ENCODE data around the gene PRUNE2. TPM values are rescaled to one million over a fixed set of nuclear protein-coding genes. Genes with fewer than 3 reads are reported as not detected.

Gene PRUNE2
- total and polyA plus RNA-seq, 9 of the 15 experiments (the other 6 are each of a cell fraction or from before 2014, with no cell fraction given): 0.05 to 0.45 (median 0.18) TPM; not detected in 1

DNA sequence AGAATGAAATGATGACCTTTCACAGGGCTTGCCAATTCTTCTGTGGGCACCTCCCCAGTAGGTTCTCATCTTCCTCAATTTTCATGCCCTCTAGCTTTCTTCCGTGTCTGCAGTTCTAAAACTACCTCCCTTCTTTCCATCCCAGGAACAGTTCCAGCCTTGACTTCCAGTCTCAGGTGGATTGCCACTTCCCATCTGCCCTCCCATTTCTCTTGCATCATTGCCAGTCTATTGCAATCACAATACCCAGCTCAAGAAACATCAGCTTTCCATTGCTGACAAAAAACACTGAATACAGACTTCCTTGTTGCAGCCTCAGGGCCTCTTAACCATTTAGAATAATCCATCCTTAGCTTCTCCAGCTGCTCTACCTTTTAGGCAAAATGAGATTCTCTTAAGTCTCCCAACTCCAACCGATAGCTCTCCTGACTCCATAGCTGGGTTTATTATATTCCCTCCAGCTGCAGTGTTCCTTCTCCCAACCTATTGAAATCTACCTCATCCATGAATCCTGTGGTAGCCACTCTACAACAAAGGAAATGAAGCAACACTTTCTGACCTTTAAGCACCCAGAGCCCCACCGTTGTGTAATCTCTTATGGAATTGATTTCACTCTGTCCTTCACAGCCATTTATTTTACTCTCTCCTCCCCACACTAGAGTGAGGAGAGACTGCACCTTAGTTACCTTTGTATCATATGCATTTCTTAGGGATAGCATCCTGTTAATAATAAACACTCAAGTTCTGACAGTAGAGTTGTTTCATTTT lies 217.3 kb downstream of the PRUNE2 start:
- CTCF ChIA-PET (ENCODE audit: low intra/inter-chr PET ratio): no interaction called here

DNA sequence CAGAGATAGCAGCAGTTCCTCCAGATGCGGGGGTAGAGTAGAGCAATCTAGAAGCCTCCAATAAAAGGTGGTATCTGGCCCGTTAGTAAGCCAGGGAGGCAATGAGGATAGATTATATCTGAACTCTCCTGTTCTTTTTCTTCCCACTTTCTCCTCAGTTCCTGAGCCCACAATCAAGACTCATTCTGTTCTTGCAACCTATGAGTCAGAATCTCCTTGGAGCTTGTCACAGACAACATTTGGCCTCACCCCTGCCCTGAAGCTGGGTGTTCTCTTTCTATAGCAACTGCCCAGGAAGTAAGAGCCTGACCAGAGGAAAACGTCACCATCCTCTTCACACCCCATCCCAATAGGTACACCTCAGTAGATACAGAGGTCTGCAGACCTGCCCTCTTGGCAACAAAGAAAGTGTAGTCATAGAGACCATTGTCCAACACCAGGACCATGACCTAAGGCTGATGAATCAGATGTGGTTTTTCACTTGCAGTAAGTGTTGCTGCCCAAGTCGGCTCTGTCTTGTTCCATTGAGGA lies 218.0 kb downstream of the PRUNE2 start:
- POLR2A ChIA-PET: interaction anchor here (0.8 kb wide), 1 partner anchor 60 kb away, joined by 3 read pairs; no protein-coding TSS in a partner anchor
- H3K27ac ChIP-seq (ENCODE audit: extremely low read depth, low read depth, low read length): no peak overlapping the region
- H3K27me3 ChIP-seq (ENCODE audit: control insufficient read depth in 2 of 2, insufficient read depth in 2 of 2, low read length in 2 of 2): peaks cover 0 to 5% of the 10 kb centered on the region in 2 experiments; a peak in 1 of 5 replicates
- H3K9me3 ChIP-seq (replicated peaks; ENCODE audit: control insufficient read depth, insufficient read depth, low read depth, low read length): no peaks in the 10 kb centered on the region
- ATAC-seq: no peak; the same call in 2 of the 3 replicates
- no TSS peak for BruUV-seq (replicated peaks)
- WGBS (ENCODE audit: insufficient coverage, low coverage, missing lambda C conversion rate): 0% methylated on average over 4 of the region's 4 CpGs
- FAIRE-seq: no peak
- H3K4me1 ChIP-seq (replicated peaks in 1 of 2; ENCODE audit: control insufficient read depth in 2 of 2, insufficient read depth in 2 of 2, low read length in 2 of 2): no peaks in the 10 kb centered on the region; a peak in 1 of 5 replicates
- intact Hi-C loops (cut with micrococcal nuclease): no loop called here
- in situ Hi-C loops (cut with MboI): no loop called here
- no peak overlapping the region for H3K9ac ChIP-seq (ENCODE audit: insufficient read depth in 1 of 2, low read depth in 2 of 2, low read length in 2 of 2)
- H4K20me1 ChIP-seq (replicated peaks; ENCODE audit: control insufficient read depth, insufficient read depth, low read length): no peaks in the 10 kb centered on the region
- no peaks in the 10 kb centered on the region for H3K79me2 ChIP-seq (ENCODE audit: control insufficient read depth, insufficient read depth, low read length)
- H3K4me2 ChIP-seq (ENCODE audit: insufficient read depth, low read length): no peak overlapping the region
- no peaks in the 10 kb centered on the region for H3K9me1 ChIP-seq (ENCODE audit: control insufficient read depth, insufficient read depth, low read length)
- DNase-seq (ENCODE audit: extremely low read depth in 1 of 4, low spot score in 3 of 4): no peak
- no peak overlapping the region for H3K4me3 ChIP-seq
- CTCF ChIA-PET (ENCODE audit: low intra/inter-chr PET ratio): no interaction called here
- 0 out of 2 replicates have a peak overlapping the region, but pooled peaks have one; percentile 5 for H2AFZ ChIP-seq (ENCODE audit: low read depth, low read length)
- no peaks in the 10 kb centered on the region for H3K36me3 ChIP-seq (ENCODE audit: control insufficient read depth, insufficient read depth, low read length)
- TF ChIP-seq NR2F6 (CRISPR knock-in tag; IDR thresholded peaks at IDR 0.05) (no peak), RFX1 (IDR thresholded peaks at IDR 0.05) (peak; percentile 35)
- TF ChIP-seq, protein P1, sequence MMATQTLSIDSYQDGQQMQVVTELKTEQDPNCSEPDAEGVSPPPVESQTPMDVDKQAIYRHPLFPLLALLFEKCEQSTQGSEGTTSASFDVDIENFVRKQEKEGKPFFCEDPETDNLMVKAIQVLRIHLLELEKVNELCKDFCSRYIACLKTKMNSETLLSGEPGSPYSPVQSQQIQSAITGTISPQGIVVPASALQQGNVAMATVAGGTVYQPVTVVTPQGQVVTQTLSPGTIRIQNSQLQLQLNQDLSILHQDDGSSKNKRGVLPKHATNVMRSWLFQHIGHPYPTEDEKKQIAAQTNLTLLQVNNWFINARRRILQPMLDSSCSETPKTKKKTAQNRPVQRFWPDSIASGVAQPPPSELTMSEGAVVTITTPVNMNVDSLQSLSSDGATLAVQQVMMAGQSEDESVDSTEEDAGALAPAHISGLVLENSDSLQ (IDR thresholded peaks at IDR 0.05): no peak
- TF ChIP-seq, protein P2, sequence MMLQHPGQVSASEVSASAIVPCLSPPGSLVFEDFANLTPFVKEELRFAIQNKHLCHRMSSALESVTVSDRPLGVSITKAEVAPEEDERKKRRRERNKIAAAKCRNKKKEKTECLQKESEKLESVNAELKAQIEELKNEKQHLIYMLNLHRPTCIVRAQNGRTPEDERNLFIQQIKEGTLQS (IDR thresholded peaks at IDR 0.05): peak; percentile 19; the same call in 1 of the 2 replicates
- TF ChIP-seq, protein P2 (CRISPR knock-in tag; conservative IDR thresholded peaks at IDR 0.05): no peak
- TF ChIP-seq, protein P3, sequence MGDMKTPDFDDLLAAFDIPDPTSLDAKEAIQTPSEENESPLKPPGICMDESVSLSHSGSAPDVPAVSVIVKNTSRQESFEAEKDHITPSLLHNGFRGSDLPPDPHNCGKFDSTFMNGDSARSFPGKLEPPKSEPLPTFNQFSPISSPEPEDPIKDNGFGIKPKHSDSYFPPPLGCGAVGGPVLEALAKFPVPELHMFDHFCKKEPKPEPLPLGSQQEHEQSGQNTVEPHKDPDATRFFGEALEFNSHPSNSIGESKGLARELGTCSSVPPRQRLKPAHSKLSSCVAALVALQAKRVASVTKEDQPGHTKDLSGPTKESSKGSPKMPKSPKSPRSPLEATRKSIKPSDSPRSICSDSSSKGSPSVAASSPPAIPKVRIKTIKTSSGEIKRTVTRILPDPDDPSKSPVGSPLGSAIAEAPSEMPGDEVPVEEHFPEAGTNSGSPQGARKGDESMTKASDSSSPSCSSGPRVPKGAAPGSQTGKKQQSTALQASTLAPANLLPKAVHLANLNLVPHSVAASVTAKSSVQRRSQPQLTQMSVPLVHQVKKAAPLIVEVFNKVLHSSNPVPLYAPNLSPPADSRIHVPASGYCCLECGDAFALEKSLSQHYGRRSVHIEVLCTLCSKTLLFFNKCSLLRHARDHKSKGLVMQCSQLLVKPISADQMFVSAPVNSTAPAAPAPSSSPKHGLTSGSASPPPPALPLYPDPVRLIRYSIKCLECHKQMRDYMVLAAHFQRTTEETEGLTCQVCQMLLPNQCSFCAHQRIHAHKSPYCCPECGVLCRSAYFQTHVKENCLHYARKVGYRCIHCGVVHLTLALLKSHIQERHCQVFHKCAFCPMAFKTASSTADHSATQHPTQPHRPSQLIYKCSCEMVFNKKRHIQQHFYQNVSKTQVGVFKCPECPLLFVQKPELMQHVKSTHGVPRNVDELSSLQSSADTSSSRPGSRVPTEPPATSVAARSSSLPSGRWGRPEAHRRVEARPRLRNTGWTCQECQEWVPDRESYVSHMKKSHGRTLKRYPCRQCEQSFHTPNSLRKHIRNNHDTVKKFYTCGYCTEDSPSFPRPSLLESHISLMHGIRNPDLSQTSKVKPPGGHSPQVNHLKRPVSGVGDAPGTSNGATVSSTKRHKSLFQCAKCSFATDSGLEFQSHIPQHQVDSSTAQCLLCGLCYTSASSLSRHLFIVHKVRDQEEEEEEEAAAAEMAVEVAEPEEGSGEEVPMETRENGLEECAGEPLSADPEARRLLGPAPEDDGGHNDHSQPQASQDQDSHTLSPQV (IDR thresholded peaks at IDR 0.05): no peak

More for the DNA sequence above, 217.3 kb downstream of the PRUNE2 start:
- Histone ChIP-seq H3K4me1 (replicated peaks in 1 of 2; ENCODE audit: control insufficient read depth in 2 of 2, insufficient read depth in 2 of 2, low read length in 2 of 2) (no peaks in the 10 kb centered on the region; a peak in 1 of 5 replicates), H3K9ac (ENCODE audit: insufficient read depth in 1 of 2, low read depth in 2 of 2, low read length in 2 of 2) (no peak overlapping the region), H3K79me2 (ENCODE audit: control insufficient read depth, insufficient read depth, low read length) (no peaks in the 10 kb centered on the region), H3K9me3 (replicated peaks; ENCODE audit: control insufficient read depth, insufficient read depth, low read depth, low read length) (no peaks in the 10 kb centered on the region), H3K27ac (ENCODE audit: extremely low read depth, low read depth, low read length) (no peak overlapping the region), H3K4me3 (no peak overlapping the region), H4K20me1 (replicated peaks; ENCODE audit: control insufficient read depth, insufficient read depth, low read length) (no peaks in the 10 kb centered on the region), H2AFZ (ENCODE audit: low read depth, low read length) (no peak overlapping the region), H3K36me3 (ENCODE audit: control insufficient read depth, insufficient read depth, low read length) (no peaks in the 10 kb centered on the region), H3K27me3 (ENCODE audit: control insufficient read depth in 2 of 2, insufficient read depth in 2 of 2, low read length in 2 of 2) (peaks cover 0 to 5% of the 10 kb centered on the region in 2 experiments; a peak in 1 of 5 replicates), H3K9me1 (ENCODE audit: control insufficient read depth, insufficient read depth, low read length) (no peaks in the 10 kb centered on the region), H3K4me2 (ENCODE audit: insufficient read depth, low read length) (no peak overlapping the region)
- ATAC-seq: no peak
- no peak for FAIRE-seq
- in situ Hi-C loops (cut with MboI) (no loop called here), intact Hi-C loops (cut with micrococcal nuclease) (no loop called here)
- no peak for TF ChIP-seq CEBPG (CRISPR knock-in tag; IDR thresholded peaks at IDR 0.05)
- 0 out of 4 replicates have a peak, but pooled peaks of 1 of the 2 experiments have one; percentile 18 for TF ChIP-seq CEBPG (tag; conservative IDR thresholded peaks at IDR 0.05 in 1 of 2, IDR thresholded peaks at IDR 0.05 in 1 of 2)
- no peak for TF ChIP-seq ZNF707 (CRISPR knock-in tag; conservative IDR thresholded peaks at IDR 0.05)
- DNase-seq (ENCODE audit: extremely low read depth in 1 of 4, low spot score in 3 of 4): no peak
- BruUV-seq (replicated peaks): no TSS peak
- POLR2A ChIA-PET: no interaction called here
- WGBS (ENCODE audit: insufficient coverage, low coverage, missing lambda C conversion rate): 0% methylated on average over 3 of the region's 3 CpGs

Data from K562 (cell line).